Breast epithelium (tissue), 4 donors: ENCODE measurements around the gene ZSCAN5C. TPM values are rescaled to one million over a fixed set of nuclear protein-coding genes. Genes with fewer than 3 reads are reported as not detected.

Experiments
- DNase-seq, 2 donors: peaks; one replicate each; pipeline ENCODE4 v3.0.0-alpha.2; 2019; ENCODE audit warnings: low spot score in 2 of 2
- H3K27ac ChIP-seq, 2 donors: fragments of 200-600 bp; sonication (generic) in 1 of 2; one replicate each; pipeline ENCODE4 v1.5.1; 2016 to 2019; ENCODE audit warnings: mild to moderate bottlenecking in 1 of 2
- H3K27me3 ChIP-seq, 2 donors: fragments of 200-600 bp; sonication (generic) in 1 of 2; one replicate each; pipeline versions ENCODE4 v1.5.1 to v1.6.0; 2017 to 2019; ENCODE audit warnings: control low read depth in 1 of 2, mild to moderate bottlenecking in 1 of 2
- H3K36me3 ChIP-seq: fragments of 200-600 bp; one replicate; pipeline ENCODE4 v1.5.1; 2019
- H3K4me1 ChIP-seq, 2 donors: fragments of 200-600 bp; sonication (generic); one replicate each; pipeline ENCODE4 v1.5.1; 2016 to 2019; ENCODE audit warnings: control low read depth in 1 of 2
- H3K4me3 ChIP-seq, 3 donors: fragments of 200-600 bp; sonication (generic); 1 replicate in 2 of 3; 2 replicates in 1 of 3; pipeline ENCODE4 v1.5.1; 2016 to 2019; ENCODE audit warnings: mild to moderate bottlenecking in 3 of 3, moderate library complexity in 2 of 3
- H3K9me3 ChIP-seq, 2 donors: fragments of 200-600 bp; sonication (generic) in 1 of 2; one replicate each; pipeline ENCODE4 v1.5.1; 2016 to 2019; ENCODE audit warnings: control low read depth in 1 of 2
- CTCF ChIP-seq, 3 donors: fragments of 450-650 bp; IDR thresholded peaks; one replicate each; pipeline ENCODE4 v1.5.1; 2016 to 2017; ENCODE audit warnings: antibody characterized with exemption in 3 of 3, mild to moderate bottlenecking in 3 of 3, moderate library complexity in 3 of 3
- POLR2A ChIP-seq: fragments of 450-650 bp; IDR thresholded peaks from one replicate; pipeline ENCODE4 v1.6.1; 2016; ENCODE audit warnings: antibody characterized with exemption, mild to moderate bottlenecking, moderate library complexity
- POLR2AphosphoS5 ChIP-seq, 3 donors: sonication (generic); formaldehyde crosslinking; IDR thresholded peaks; one replicate each; pipeline ENCODE4 v1.6.1; 2017; ENCODE audit warnings: antibody characterized with exemption in 3 of 3
- intact Hi-C: fragments of 100-400 bp; cut with DNase I; formaldehyde crosslinking; loops from one replicate; pipeline ENCODE4 v1.15.1; 2023; ENCODE audit warnings: low total_unique reads
- total RNA-seq, 3 donors: library from RNA; depleted of rRNA; stranded (reverse); fragments of >200 nt; gene quantifications; one replicate each; pipeline ENCODE4 v1.1.0, GENCODE V29; 2016

The ZSCAN5C gene
- total RNA-seq, 3 donors from 2014 or later, result not detected

DNA sequence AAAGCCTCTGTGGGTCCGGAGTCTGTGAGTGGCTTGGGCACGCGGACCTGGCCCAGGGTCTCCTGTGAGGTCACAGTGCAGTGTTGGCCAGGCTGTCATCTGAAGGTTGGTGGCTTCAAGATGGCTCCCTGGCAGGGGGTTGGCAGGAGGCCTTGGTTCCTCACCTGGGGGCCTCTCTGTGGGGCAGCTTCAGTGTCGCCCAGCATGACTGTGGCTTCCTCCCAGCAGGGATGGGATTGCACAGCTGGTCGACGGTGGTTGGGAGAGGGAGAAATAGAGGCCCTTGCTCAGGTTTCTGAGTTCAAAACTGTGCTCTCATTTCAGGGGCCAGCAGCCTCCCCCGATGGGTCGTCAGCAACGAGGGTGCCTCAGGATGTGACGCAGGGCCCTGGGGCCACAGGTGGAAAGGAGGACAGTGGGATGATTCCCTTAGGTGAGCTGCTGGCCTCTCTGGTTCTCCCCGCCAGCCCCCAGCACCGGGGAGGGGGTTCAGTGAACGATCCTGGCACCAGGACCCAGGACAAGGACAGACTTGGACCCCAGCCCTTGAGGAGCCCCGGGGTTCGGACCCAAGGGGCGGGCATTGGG lies 43.8 kb upstream of the ZSCAN5C start:
- H3K9me3 ChIP-seq, result no peaks in the 10 kb centered on the region
- DNase-seq, result no peak
- H3K27ac ChIP-seq, result no peak overlapping the region
- TF ChIP-seq POLR2AphosphoS5 (IDR thresholded peaks at IDR 0.05) (no peak), POLR2A (no peak), CTCF (IDR thresholded peaks at IDR 0.05) (no peak)
- H3K36me3 ChIP-seq, result peaks cover 5% of the 10 kb centered on the region
- H3K4me3 ChIP-seq, result no peak overlapping the region
- no peaks in the 10 kb centered on the region for H3K4me1 ChIP-seq
- intact Hi-C loops, result no loop called here
- no peaks in the 10 kb centered on the region for H3K27me3 ChIP-seq

GRCh38 chr19:56159009-56159559 lies 43.0 kb upstream of the ZSCAN5C start:
- H3K4me1 ChIP-seq, result no peaks in the 10 kb centered on the region
- H3K4me3 ChIP-seq, result no peak overlapping the region
- H3K27me3 ChIP-seq, result no peaks in the 10 kb centered on the region
- no peaks in the 10 kb centered on the region for H3K9me3 ChIP-seq
- TF ChIP-seq POLR2A, result no peak
- TF ChIP-seq CTCF (IDR thresholded peaks at IDR 0.05), result no peak
- no peak for TF ChIP-seq POLR2AphosphoS5 (IDR thresholded peaks at IDR 0.05)
- peaks cover 5% of the 10 kb centered on the region for H3K36me3 ChIP-seq
- intact Hi-C loops, result no loop called here
- DNase-seq, result no peak
- no peak overlapping the region for H3K27ac ChIP-seq

DNA sequence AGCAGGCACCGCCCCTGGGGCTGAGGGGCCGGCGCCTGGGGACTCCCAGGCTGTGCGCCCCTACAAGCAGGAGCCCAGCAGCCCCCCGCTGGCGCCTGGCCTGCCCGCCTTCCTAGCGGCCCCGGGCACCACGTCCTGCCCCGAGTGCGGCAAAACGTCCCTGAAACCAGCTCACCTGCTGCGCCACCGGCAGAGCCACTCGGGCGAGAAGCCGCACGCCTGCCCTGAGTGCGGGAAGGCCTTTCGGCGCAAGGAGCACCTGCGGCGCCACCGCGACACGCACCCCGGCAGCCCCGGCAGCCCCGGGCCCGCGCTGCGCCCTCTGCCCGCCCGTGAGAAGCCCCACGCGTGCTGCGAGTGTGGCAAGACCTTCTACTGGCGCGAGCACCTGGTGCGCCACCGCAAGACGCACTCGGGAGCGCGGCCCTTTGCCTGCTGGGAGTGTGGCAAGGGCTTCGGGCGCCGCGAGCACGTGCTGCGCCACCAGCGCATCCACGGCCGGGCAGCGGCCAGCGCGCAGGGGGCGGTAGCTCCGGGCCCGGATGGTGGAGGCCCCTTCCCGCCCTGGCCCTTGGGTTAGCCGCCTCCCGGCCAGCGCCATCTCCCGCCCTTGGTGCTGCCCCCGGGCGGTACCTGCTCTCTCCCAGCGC lies 42.3 kb upstream of the ZSCAN5C start:
- Histone ChIP-seq H3K9me3 (no peaks in the 10 kb centered on the region), H3K4me3 (no peak overlapping the region), H3K4me1 (no peaks in the 10 kb centered on the region), H3K27ac (no peak overlapping the region), H3K27me3 (no peaks in the 10 kb centered on the region), H3K36me3 (peaks cover 5% of the 10 kb centered on the region)
- no peak for TF ChIP-seq POLR2AphosphoS5 (IDR thresholded peaks at IDR 0.05)
- TF ChIP-seq POLR2A, result no peak
- TF ChIP-seq CTCF (IDR thresholded peaks at IDR 0.05), result no peak
- no peak for DNase-seq
- intact Hi-C loops, result no loop called here

DNA sequence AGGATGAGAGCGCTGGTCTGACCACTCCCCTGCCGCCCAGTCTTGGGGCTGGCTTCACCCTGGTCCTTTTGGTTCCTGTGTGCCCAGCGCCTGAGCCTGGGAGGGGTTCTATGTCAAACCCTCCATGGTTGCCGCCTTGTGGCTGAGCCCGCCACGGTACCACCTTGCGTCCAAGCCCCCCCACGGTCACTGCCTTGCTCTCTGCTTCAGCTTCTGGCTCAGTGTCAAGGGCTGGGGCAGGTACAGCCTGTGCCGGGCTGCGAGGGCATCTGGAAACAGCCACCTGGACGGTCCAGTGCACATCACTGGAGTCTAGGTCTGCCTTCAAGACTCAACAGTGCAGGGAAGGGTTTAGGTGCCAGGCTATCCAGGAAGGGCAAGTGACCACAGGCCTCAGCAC lies 40.5 kb upstream of the ZSCAN5C start:
- Histone ChIP-seq H3K27me3 (no peaks in the 10 kb centered on the region), H3K9me3 (no peaks in the 10 kb centered on the region), H3K36me3 (peaks cover 5% of the 10 kb centered on the region), H3K4me3 (no peak overlapping the region), H3K4me1 (no peaks in the 10 kb centered on the region), H3K27ac (no peak overlapping the region)
- intact Hi-C loops, result no loop called here
- TF ChIP-seq POLR2AphosphoS5 (IDR thresholded peaks at IDR 0.05), result no peak
- TF ChIP-seq CTCF (IDR thresholded peaks at IDR 0.05), result no peak
- no peak for TF ChIP-seq POLR2A
- DNase-seq, result no peak

DNA sequence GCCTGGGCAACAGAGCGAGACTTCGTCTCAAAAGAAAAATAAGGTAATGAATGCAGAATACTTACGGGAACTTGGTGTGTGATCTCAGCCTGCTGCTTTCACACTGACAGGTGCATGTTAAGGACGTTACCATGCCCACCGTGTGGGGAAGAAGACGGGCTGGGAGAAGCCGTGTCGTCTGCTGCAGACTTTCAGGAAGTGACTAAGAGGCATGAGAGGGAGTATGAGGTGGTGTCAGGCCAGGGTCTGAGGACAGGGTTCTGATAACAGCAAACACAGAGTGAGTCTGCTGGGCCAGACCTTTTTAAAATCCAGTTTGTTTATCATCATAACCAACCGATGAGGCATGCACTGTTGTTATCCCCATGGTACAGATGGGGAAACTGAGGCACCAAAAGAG lies 39.8 kb upstream of the ZSCAN5C start:
- no peak for DNase-seq
- intact Hi-C loops, result no loop called here
- Histone ChIP-seq H3K27ac (no peak overlapping the region), H3K9me3 (no peaks in the 10 kb centered on the region), H3K4me1 (no peaks in the 10 kb centered on the region), H3K27me3 (no peaks in the 10 kb centered on the region), H3K4me3 (no peak overlapping the region), H3K36me3 (peaks cover 5% of the 10 kb centered on the region)
- TF ChIP-seq POLR2AphosphoS5 (IDR thresholded peaks at IDR 0.05), result no peak
- no peak for TF ChIP-seq CTCF (IDR thresholded peaks at IDR 0.05)
- no peak for TF ChIP-seq POLR2A
